HTR-8/SVneo (cell line): ENCODE data around the gene SLC27A2.
A peak's percentile ranks its signal among the peaks of the same experiment; 100 is the strongest.
"Not testable (repeated sequence)": the region's sequence is repeated elsewhere in the genome, so short reads cannot be mapped to it uniquely, and the experiment has no call there.

ENCODE experiments used
- DNase-seq: peaks from one replicate; pipeline ENCODE4 v3.0.0; 2011; ENCODE audit warnings: low spot score, mixed read lengths; ENCODE audit not compliant: insufficient read length
- FAIRE-seq: peaks from 2 replicates; lab custom pipeline; 2011; peaks lifted over from hg19 to GRCh38; lab: Jason Lieb, UNC

SLC27A2 gene

DNA sequence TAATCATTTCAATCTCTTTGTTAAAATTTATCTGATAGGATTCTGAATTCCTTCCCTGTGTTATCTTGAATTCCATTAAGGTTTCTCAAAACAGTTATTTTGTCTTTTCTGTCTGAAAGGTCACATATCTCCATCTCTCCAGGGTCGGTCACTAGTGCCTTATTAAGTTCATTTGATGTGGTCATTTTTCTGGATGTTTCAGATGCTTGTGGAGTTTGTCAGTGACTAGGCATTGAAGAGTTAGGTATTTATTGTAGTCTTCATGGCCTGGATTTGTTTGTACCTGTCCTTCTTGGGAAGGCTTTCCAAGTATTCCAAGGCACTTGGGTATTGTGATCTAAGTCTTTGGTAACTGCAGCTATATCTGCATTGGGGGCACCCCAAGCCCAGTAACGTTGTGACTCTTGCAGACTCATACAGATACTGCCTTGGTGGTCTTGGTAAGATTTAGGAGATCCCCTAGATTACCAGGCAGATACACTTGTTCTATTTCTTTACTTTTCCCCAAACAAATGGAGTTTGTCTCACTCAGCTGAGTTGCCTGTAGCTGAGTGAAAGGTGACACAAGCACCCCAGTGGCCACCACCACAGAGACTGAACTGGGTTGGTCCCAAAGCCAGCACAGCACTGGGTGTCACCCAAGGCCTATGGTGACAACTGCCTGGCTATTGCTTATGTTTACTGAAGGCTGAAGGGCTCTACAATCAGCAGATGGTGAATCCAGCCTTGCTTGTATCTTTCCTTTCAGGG, 18.9 kb upstream of the SLC27A2 start:
- FAIRE-seq (no peak), DNase-seq (no peak)

DNA sequence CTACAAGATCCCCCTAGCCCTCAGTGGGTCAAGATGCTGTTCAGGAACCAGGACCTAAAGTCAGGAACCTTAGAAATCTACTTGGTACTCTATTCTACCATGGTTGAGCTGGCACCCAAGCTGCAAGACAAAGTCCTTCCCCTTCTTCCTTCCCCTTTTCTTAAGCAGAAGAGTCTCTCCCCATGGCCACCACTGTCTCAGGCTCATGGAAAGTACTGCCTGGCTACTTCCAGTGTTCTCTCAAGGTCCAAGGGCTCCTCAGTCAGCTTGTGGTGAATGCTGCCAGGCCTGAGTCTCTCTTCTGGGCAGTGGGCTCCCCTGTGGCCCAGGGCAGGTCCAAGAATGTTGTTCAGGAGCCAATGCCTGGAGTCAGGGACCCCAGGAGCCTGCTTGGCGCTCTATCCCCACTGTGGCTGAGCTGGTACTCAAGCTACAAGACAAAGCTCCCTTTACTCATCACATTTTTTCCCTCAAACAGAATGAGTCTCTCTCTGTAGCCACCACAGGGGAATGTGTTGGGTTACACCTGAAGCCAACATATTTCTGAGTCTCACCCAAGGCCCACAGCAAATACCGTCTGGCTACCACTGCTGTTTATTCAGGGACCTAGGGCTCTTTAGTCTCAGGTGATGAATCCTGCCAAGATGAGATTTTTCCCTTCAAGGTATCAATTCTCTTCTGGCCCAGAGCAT, 18.1 kb upstream of the SLC27A2 start:
- FAIRE-seq (no peak), DNase-seq (no peak)

GRCh38 chr15:50164458-50164857, 17.5 kb upstream of the SLC27A2 start:
- no peak for FAIRE-seq
- DNase-seq: no peak

DNA sequence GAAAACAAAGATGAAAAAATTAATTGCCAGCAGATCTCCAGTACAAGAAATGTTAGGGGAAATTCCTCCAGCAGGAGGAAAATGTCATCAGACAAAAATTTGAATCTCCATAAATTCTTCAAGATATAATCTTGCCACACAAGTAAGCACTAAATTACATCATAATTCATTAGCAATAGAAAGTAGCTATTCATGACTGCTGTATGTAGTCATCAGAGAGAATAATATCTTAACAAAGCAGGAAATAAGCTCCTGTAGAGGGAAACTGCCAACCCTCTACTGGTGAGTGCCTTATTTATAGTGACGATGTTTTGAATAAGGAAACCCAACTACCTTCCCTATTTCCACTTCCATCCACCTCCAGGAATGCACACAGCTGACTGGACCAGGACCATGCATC, 15.8 kb upstream of the SLC27A2 start:
- DNase-seq: peak; percentile 41
- peak; percentile 13 for FAIRE-seq

GRCh38 chr15:50167110-50167509, 14.9 kb upstream of the SLC27A2 start:
- DNase-seq (no peak), FAIRE-seq (no peak)

DNA sequence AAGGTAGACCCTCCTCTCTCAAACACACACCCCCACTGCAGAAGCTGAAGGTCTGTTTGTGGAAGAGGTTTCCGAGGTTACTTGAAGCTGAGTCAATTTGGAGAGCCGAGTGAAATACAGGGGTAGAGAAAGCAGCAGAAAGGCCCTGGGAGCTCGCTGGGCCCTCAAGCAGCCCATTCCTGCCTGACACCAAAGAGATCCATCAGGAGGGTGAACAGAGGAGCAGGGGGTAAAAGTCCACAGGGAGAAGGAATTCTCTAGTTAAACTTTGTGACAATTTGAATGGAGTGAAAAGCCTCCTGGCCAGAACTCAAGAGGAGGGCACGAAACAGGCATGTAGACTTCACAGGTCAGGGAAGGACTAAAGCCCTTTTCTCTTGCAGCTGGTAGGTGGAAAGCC, 13.6 kb upstream of the SLC27A2 start:
- FAIRE-seq (no peak), DNase-seq (no peak)

- no peak for FAIRE-seq
- DNase-seq: no peak
These were observed 13.1 kb upstream of the SLC27A2 start for GRCh38 chr15:50168783-50169411.

- not testable (repeated sequence) for DNase-seq, FAIRE-seq
These were observed 9.6 kb upstream of the SLC27A2 start for GRCh38 chr15:50172360-50172895.

GRCh38 chr15:50176869-50177268, 5.1 kb upstream of the SLC27A2 start:
- FAIRE-seq (no peak), DNase-seq (no peak)

- DNase-seq (no peak), FAIRE-seq (no peak)
These were observed 1.9 kb upstream of the SLC27A2 start for GRCh38 chr15:50180091-50180490.

DNA sequence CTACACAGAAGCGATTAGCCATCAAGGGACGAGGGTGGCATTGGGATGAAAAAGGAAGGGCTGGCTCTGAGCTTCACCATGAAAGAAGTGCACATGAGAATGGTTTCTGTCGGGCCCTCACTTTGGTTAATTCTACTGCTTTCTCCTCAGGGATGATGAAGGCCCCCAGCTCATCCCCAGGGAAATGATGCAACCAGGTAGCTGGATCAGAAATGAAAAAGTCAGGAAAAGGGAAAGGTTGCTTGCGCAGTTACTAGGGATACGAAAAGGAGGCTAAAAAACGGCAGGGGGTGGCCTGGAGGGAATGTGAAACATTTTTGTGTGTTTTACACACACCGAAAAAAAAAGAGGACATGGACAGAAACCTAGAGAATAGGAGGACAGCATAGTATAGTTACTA, 1.4 kb upstream of the SLC27A2 start:
- no peak for DNase-seq
- no peak for FAIRE-seq

- DNase-seq (no peak), FAIRE-seq (no peak)
These were observed 611 bp upstream of the SLC27A2 start for GRCh38 chr15:50181201-50181968.

DNA sequence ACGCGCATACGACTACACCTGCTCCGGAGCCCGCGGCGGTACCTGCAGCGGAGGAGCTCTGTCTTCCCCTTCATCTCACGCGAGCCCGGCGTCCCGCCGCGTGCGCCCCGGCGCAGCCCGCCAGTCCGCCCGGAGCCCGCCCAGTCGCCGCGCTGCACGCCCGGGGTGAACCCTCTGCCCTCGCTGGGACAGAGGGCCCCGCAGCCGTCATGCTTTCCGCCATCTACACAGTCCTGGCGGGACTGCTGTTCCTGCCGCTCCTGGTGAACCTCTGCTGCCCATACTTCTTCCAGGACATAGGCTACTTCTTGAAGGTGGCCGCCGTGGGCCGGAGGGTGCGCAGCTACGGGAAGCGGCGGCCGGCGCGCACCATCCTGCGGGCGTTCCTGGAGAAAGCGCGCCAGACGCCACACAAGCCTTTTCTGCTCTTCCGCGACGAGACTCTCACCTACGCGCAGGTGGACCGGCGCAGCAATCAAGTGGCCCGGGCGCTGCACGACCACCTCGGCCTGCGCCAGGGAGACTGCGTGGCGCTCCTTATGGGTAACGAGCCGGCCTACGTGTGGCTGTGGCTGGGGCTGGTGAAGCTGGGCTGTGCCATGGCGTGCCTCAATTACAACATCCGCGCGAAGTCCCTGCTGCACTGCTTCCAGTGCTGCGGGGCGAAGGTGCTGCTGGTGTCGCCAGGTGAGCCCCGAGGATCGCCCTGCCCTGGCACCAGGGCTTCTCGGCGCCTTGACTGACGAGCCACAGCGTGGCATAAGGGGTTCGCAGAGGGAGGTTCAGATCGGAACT, 420 bp downstream of the SLC27A2 start:
- FAIRE-seq: no peak
- DNase-seq: peak; percentile 30

GRCh38 chr15:50183112-50183794, 1.3 kb downstream of the SLC27A2 start:
- FAIRE-seq (no peak), DNase-seq (no peak)

- DNase-seq (no peak), FAIRE-seq (no peak)
These were observed 3.0 kb downstream of the SLC27A2 start for GRCh38 chr15:50184863-50185504.

DNA sequence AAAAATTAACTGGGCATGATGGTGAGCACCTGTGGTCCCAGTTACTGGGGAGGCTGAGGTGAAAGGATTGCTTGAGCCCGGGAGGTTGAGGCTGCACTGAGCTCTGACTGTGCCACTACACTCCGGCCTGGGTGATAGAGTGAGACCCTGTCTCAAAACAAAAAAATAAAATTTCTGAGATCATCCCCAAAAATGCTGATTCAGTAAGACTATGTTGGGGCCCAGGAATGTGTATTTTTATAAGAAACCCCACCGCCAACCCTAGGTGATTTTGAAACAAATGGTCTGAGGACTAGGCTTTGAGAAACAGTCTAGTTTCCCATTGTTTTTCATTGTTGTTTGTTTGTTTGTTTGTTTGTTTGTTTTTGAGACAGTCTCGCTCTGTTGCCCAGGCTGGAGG, 4.1 kb downstream of the SLC27A2 start:
- no peak for DNase-seq
- no peak for FAIRE-seq

DNA sequence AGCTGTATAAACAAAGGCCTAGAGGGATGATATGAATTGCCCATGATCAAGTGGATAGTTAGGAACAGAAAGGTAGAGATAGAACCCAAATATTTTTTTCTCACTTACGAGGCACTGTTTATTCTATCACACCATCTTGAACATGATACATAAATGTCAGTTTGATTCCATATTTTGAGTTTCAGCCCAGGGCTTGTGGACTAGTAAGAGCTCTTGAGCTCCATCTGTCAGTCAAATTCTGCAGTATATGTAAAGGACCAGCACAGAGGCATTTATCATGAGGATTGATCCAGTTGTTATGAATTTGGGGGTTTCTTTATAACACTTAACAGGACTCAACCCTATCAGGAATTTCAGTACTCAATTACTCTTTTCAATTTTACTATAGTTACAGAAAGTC, 4.8 kb downstream of the SLC27A2 start:
- no peak for DNase-seq
- no peak for FAIRE-seq

GRCh38 chr15:50187525-50187924, 5.5 kb downstream of the SLC27A2 start:
- no peak for FAIRE-seq
- no peak for DNase-seq

DNA sequence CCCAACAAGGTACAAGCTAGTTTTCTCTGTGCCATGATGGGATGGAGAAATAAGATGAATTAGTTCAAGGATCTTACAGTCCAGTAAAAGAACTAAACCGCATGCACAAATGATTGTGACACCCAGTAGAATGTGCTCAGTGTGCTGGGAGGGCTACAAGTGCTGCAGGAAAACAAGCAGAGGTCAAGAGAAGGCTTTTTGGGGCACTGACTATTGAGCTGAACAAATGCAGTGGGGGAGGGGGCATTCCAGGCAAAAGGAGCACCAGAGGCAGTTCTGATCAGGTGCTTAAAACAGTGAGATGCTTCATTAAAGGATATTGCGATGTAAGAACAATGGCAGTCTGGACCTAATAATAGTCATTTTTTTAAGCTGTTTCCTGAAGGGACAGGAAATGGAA, 6.0 kb downstream of the SLC27A2 start:
- DNase-seq (no peak), FAIRE-seq (no peak)
